OCI-LY1 (cell line): ENCODE results near the gene MANSC4.

Source experiments
- H2AFZ ChIP-seq: fragments of 200-600 bp; sonication (generic), shearing (Covaris generic); 2 replicates; pipeline ENCODE4 v1.6.0; 2014; ENCODE audit warnings: antibody characterized with exemption, mild to moderate bottlenecking, low read length
- H3F3A ChIP-seq: fragments of 200-600 bp; sonication (generic), shearing (Covaris generic); 2 replicates; pipeline ENCODE4 v1.6.0; 2014; ENCODE audit warnings: mild to moderate bottlenecking, antibody characterized with exemption, low read length, moderate library complexity; ENCODE audit not compliant: insufficient read depth
- H3K27ac ChIP-seq: fragments of 200-600 bp; sonication (generic); 2 replicates; pipeline ENCODE4 v1.5.1; 2014; ENCODE audit warnings: low read length, mixed run types, mild to moderate bottlenecking, low read depth; ENCODE audit not compliant: poor library complexity, severe bottlenecking
- H3K27me3 ChIP-seq: fragments of 200-600 bp; sonication (generic); 2 replicates; pipeline ENCODE4 v1.6.0; 2014; ENCODE audit warnings: antibody characterized with exemption, mild to moderate bottlenecking, low read length, moderate library complexity; ENCODE audit not compliant: insufficient read depth
- H3K36me3 ChIP-seq: fragments of 200-600 bp; sonication (generic); 2 replicates; pipeline ENCODE4 v1.6.1; 2014; ENCODE audit warnings: mild to moderate bottlenecking, antibody characterized with exemption, low read length, moderate library complexity, mixed read lengths; ENCODE audit not compliant: insufficient read depth
- H3K4me1 ChIP-seq: fragments of 200-600 bp; sonication (generic); 2 replicates; pipeline ENCODE4 v1.5.1; 2014; ENCODE audit warnings: mild to moderate bottlenecking, low read length, moderate library complexity; ENCODE audit not compliant: insufficient read depth, severe bottlenecking
- H3K4me2 ChIP-seq: fragments of 200-600 bp; sonication (generic), shearing (Covaris generic); 2 replicates; pipeline ENCODE4 v1.6.1; 2014; ENCODE audit warnings: low read length
- H3K4me3 ChIP-seq: fragments of 200-600 bp; sonication (generic); 2 replicates; pipeline ENCODE4 v1.5.1; 2014; ENCODE audit warnings: low read length, low read depth, mild to moderate bottlenecking, mixed read lengths; ENCODE audit not compliant: poor library complexity, severe bottlenecking
- H3K79me2 ChIP-seq: fragments of 200-600 bp; shearing (Covaris generic); 2 replicates; pipeline ENCODE4 v1.6.1; 2016; ENCODE audit warnings: mixed run types, low read length, mixed read lengths; ENCODE audit not compliant: insufficient read depth
- H3K9ac ChIP-seq: fragments of 200-600 bp; sonication (generic), shearing (Covaris generic); 2 replicates; pipeline ENCODE4 v1.6.1; 2014; ENCODE audit warnings: mild to moderate bottlenecking, low read length, mixed read lengths
- H3K9me2 ChIP-seq: fragments of 200-600 bp; sonication (generic), shearing (Covaris generic); 2 replicates; pipeline ENCODE4 v1.6.1; 2014; ENCODE audit warnings: low read depth, mild to moderate bottlenecking, low read length, mixed read lengths
- H3K9me3 ChIP-seq: fragments of 200-600 bp; shearing (Covaris generic); 2 replicates; pipeline ENCODE4 v1.6.1; 2014; ENCODE audit warnings: low read length, mixed read lengths
- H4K20me1 ChIP-seq: fragments of 200-600 bp; sonication (generic), shearing (Covaris generic); 2 replicates; pipeline ENCODE4 v1.6.0; 2016; ENCODE audit warnings: mild to moderate bottlenecking, low read length; ENCODE audit not compliant: insufficient read depth
- CTCF ChIP-seq: fragments of 200-600 bp; sonication (generic), shearing (Covaris generic); IDR thresholded peaks from 2 replicates; pipeline ENCODE4 v1.5.1; 2017; ENCODE audit warnings: mild to moderate bottlenecking, antibody characterized with exemption, low read length, moderate library complexity, mixed read lengths
- EZH2 ChIP-seq: fragments of 200-600 bp; sonication (generic), shearing (Covaris generic); IDR thresholded peaks from 2 replicates; pipeline ENCODE4 v1.8.0; 2017; ENCODE audit warnings: borderline replicate concordance, mixed run types, mild to moderate bottlenecking, antibody characterized with exemption, low read length, moderate library complexity, mixed read lengths

MANSC4 gene

GRCh38 chr12:27777141-27777540 is 2.9 kb downstream of the MANSC4 start:
- H3K79me2 ChIP-seq = peaks cover 15% of the 10 kb centered on the region
- no peaks in the 10 kb centered on the region for H3K9me2 ChIP-seq
- peaks cover 22% of the 10 kb centered on the region for H3K4me1 ChIP-seq
- H3K36me3 ChIP-seq = peaks cover 6% of the 10 kb centered on the region; the same call in 1 of the 2 replicates
- no peak overlapping the region for H3K9ac ChIP-seq
- H3K9me3 ChIP-seq = no peaks in the 10 kb centered on the region
- no peak overlapping the region for H3K27ac ChIP-seq
- no peak for TF ChIP-seq EZH2
- TF ChIP-seq CTCF = no peak
- H3K4me3 ChIP-seq = no peak overlapping the region
- no peak overlapping the region for H3K4me2 ChIP-seq
- no peaks in the 10 kb centered on the region for H3K27me3 ChIP-seq
- H2AFZ ChIP-seq = no peak overlapping the region
- H3F3A ChIP-seq = no peaks in the 10 kb centered on the region
- H4K20me1 ChIP-seq = no peaks in the 10 kb centered on the region

- H3K9me3 ChIP-seq = no peaks in the 10 kb centered on the region
- peaks cover 6% of the 10 kb centered on the region for H3K4me1 ChIP-seq
- H3K27ac ChIP-seq = no peak overlapping the region
- H3K36me3 ChIP-seq = no peaks in the 10 kb centered on the region
- no peaks in the 10 kb centered on the region for H4K20me1 ChIP-seq
- H3K9ac ChIP-seq = no peak overlapping the region
- no peaks in the 10 kb centered on the region for H3K27me3 ChIP-seq
- H2AFZ ChIP-seq = no peak overlapping the region
- no peaks in the 10 kb centered on the region for H3K79me2 ChIP-seq
- H3F3A ChIP-seq = no peaks in the 10 kb centered on the region
- H3K4me2 ChIP-seq = no peak overlapping the region
- TF ChIP-seq EZH2 (no peak), CTCF (no peak)
- H3K9me2 ChIP-seq = no peaks in the 10 kb centered on the region
- H3K4me3 ChIP-seq = no peak overlapping the region
These were observed 7.5 kb downstream of the MANSC4 start for GRCh38 chr12:27772328-27773049.

GRCh38 chr12:27771481-27772327 is 8.3 kb downstream of the MANSC4 start:
- Histone ChIP-seq H3K4me3 (no peak overlapping the region), H3K9me3 (no peaks in the 10 kb centered on the region), H3K27me3 (no peaks in the 10 kb centered on the region), H3K27ac (no peak overlapping the region), H3K36me3 (no peaks in the 10 kb centered on the region), H2AFZ (no peak overlapping the region), H4K20me1 (no peaks in the 10 kb centered on the region), H3K79me2 (no peaks in the 10 kb centered on the region), H3K9me2 (no peaks in the 10 kb centered on the region), H3K9ac (no peak overlapping the region), H3K4me2 (no peak overlapping the region), H3F3A (no peaks in the 10 kb centered on the region), H3K4me1 (peaks cover 6% of the 10 kb centered on the region)
- TF ChIP-seq EZH2 = no peak
- no peak for TF ChIP-seq CTCF
